HCT116 (cell line): ENCODE measurements around the gene CAMKK1.

Experiments
- CTCF ChIP-seq, 3 experiments: fragments of 200-600 bp in 1 of 3; sonication (generic) in 1 of 3; IDR thresholded peaks in 2 of 3; conservative IDR thresholded peaks in 1 of 3; 2 replicates each; pipeline ENCODE4 v1.5.1; 2012 to 2017; ENCODE audit warnings: low read depth in 2 of 3, low read length in 2 of 3, antibody characterized with exemption in 1 of 3, borderline replicate concordance in 1 of 3, control low read depth in 1 of 3, mild to moderate bottlenecking in 1 of 3, mixed read lengths in 1 of 3, mixed run types in 1 of 3, moderate library complexity in 1 of 3; ENCODE audit not compliant: insufficient read depth in 1 of 3
- JUND ChIP-seq: IDR thresholded peaks from 2 replicates; pipeline ENCODE4 v1.6.1; 2012
- POLR2A ChIP-seq: IDR thresholded peaks from 2 replicates; pipeline ENCODE4 v1.7.0; 2011; ENCODE audit warnings: borderline replicate concordance; ENCODE audit not compliant: insufficient read depth, insufficient read length; ENCODE audit errors: extremely low read depth
- POLR2AphosphoS5 ChIP-seq: IDR thresholded peaks from 2 replicates; pipeline ENCODE4 v1.6.1; 2011; ENCODE audit warnings: mild to moderate bottlenecking, low read depth, low read length, moderate library complexity
- RAD21 ChIP-seq: IDR thresholded peaks from 2 replicates; pipeline ENCODE4 v1.6.1; 2012; ENCODE audit warnings: low read depth, mild to moderate bottlenecking
- ZNF274 ChIP-seq: fragments of 200-500 bp; sonication (Bioruptor generic); IDR thresholded peaks from 2 replicates; pipeline ENCODE4 v1.6.1; 2014; ENCODE audit warnings: mild to moderate bottlenecking, low read depth, low read length, inconsistent platforms

- TF ChIP-seq RAD21 (no peak), CTCF (IDR thresholded peaks at IDR 0.05 in 2 of 3, conservative IDR thresholded peaks at IDR 0.05 in 1 of 3; ENCODE audit: borderline replicate concordance in 1 of 3, insufficient read depth in 1 of 3, low read depth in 2 of 3, low read length in 2 of 3) (no peak), JUND (no peak), POLR2AphosphoS5 (no peak), POLR2A (no peak), ZNF274 (no peak)
Observed at GRCh38 chr17:3903051-3903825, 10.4 kb upstream of the CAMKK1 start.
